NT2/D1 (cell line): ENCODE results near the gene RTN4RL1.

Source experiments
- DNase-seq: peaks from one replicate; pipeline ENCODE4 v3.0.0-alpha.2; 2011; ENCODE audit warnings: low read depth, low spot score
- H3K27me3 ChIP-seq: 2 replicates; pipeline ENCODE4 v1.6.0; 2011; ENCODE audit warnings: mild to moderate bottlenecking; ENCODE audit not compliant: insufficient read length, insufficient read depth
- H3K36me3 ChIP-seq: 2 replicates; pipeline ENCODE4 v1.6.1; 2011; ENCODE audit warnings: mild to moderate bottlenecking, low read length, mixed read lengths; ENCODE audit not compliant: insufficient read depth, insufficient read length
- H3K4me1 ChIP-seq: 2 replicates; pipeline ENCODE4 v1.5.1; 2011; ENCODE audit not compliant: insufficient read depth, insufficient read length
- H3K4me3 ChIP-seq: 2 replicates; pipeline ENCODE4 v1.5.1; 2011; ENCODE audit warnings: low read depth; ENCODE audit not compliant: insufficient read length
- H3K9ac ChIP-seq: 2 replicates; pipeline ENCODE4 v1.6.0; 2011; ENCODE audit warnings: low read depth; ENCODE audit not compliant: insufficient read length
- H3K9me3 ChIP-seq: 2 replicates; pipeline ENCODE4 v1.5.1; 2011; ENCODE audit warnings: mild to moderate bottlenecking, low read length; ENCODE audit not compliant: insufficient read depth
- SUZ12 ChIP-seq: IDR thresholded peaks from 2 replicates; pipeline ENCODE4 v1.6.1; 2011; ENCODE audit not compliant: insufficient read length, insufficient read depth; ENCODE audit errors: extremely low read depth
- YY1 ChIP-seq: IDR thresholded peaks from 2 replicates; pipeline ENCODE4 v1.6.1; 2011; ENCODE audit not compliant: insufficient read length, insufficient read depth
- ZNF274 ChIP-seq: IDR thresholded peaks from 2 replicates; pipeline ENCODE4 v1.6.1; 2011; ENCODE audit warnings: mild to moderate bottlenecking, low read depth, low read length

Gene RTN4RL1

GRCh38 chr17:2041561-2042389, 16.6 kb upstream of the RTN4RL1 start, which contains the start of gene OVCA2:
Gene OVCA2 (plus strand): TSS chr17:2042022. CDS start chr17:2042048, 26 bp downstream.
- peak; percentile 85 for DNase-seq
- Histone ChIP-seq H3K36me3 (peaks cover 67% of the 10 kb centered on the region), H3K4me1 (peaks cover 13% of the 10 kb centered on the region), H3K9ac (peak within 1 kb of the TSS; percentile 96), H3K4me3 (peak within 1 kb of the TSS; percentile 82), H3K27me3 (no peaks in the 10 kb centered on the region), H3K9me3 (no peaks in the 10 kb centered on the region)
- TF ChIP-seq SUZ12, result no peak
- peak; percentile 72 for TF ChIP-seq YY1
- no peak for TF ChIP-seq ZNF274

- Histone ChIP-seq H3K4me1 (peaks cover 13% of the 10 kb centered on the region), H3K9ac (peak overlapping the region; percentile 84), H3K27me3 (no peaks in the 10 kb centered on the region), H3K4me3 (peak overlapping the region; percentile 82), H3K9me3 (no peaks in the 10 kb centered on the region), H3K36me3 (peaks cover 74% of the 10 kb centered on the region)
- TF ChIP-seq ZNF274 (no peak), YY1 (no peak), SUZ12 (no peak)
- no peak for DNase-seq
Observed at GRCh38 chr17:2040942-2041560, 15.9 kb upstream of the RTN4RL1 start.

- Histone ChIP-seq H3K4me3 (no peak overlapping the region), H3K9ac (peak overlapping the region; percentile 84), H3K9me3 (no peaks in the 10 kb centered on the region), H3K27me3 (no peaks in the 10 kb centered on the region), H3K4me1 (peaks cover 18% of the 10 kb centered on the region), H3K36me3 (peaks cover 80% of the 10 kb centered on the region)
- DNase-seq, result no peak
- TF ChIP-seq SUZ12, result no peak
- no peak for TF ChIP-seq YY1
- TF ChIP-seq ZNF274, result no peak
Observed at GRCh38 chr17:2040219-2040827, 15.2 kb upstream of the RTN4RL1 start.

GRCh38 chr17:2037155-2037554, 12.0 kb upstream of the RTN4RL1 start:
- peaks cover 13% of the 10 kb centered on the region for H3K4me1 ChIP-seq
- H3K36me3 ChIP-seq, result peaks cover 62% of the 10 kb centered on the region
- H3K9ac ChIP-seq, result no peak overlapping the region
- TF ChIP-seq SUZ12, result no peak
- no peak for TF ChIP-seq YY1
- TF ChIP-seq ZNF274, result no peak
- no peak overlapping the region for H3K4me3 ChIP-seq
- no peak for DNase-seq
- no peaks in the 10 kb centered on the region for H3K9me3 ChIP-seq
- no peaks in the 10 kb centered on the region for H3K27me3 ChIP-seq

GRCh38 chr17:2035541-2036488, 10.7 kb upstream of the RTN4RL1 start:
- Histone ChIP-seq H3K27me3 (no peaks in the 10 kb centered on the region), H3K9me3 (no peaks in the 10 kb centered on the region), H3K4me1 (peaks cover 10% of the 10 kb centered on the region), H3K4me3 (no peak overlapping the region), H3K36me3 (peaks cover 63% of the 10 kb centered on the region), H3K9ac (no peak overlapping the region)
- no peak for DNase-seq
- no peak for TF ChIP-seq YY1
- no peak for TF ChIP-seq ZNF274
- TF ChIP-seq SUZ12, result no peak

- DNase-seq, result no peak
- Histone ChIP-seq H3K4me1 (peaks cover 10% of the 10 kb centered on the region), H3K27me3 (no peaks in the 10 kb centered on the region), H3K36me3 (peaks cover 55% of the 10 kb centered on the region), H3K9me3 (no peaks in the 10 kb centered on the region), H3K9ac (no peak overlapping the region), H3K4me3 (no peak overlapping the region)
- TF ChIP-seq ZNF274 (no peak), SUZ12 (no peak), YY1 (no peak)
Observed at GRCh38 chr17:2034806-2035540, 9.8 kb upstream of the RTN4RL1 start.
